HG03103 (cell line): ENCODE results near the gene WDSUB1.

Source experiments
- ATAC-seq: cut with Tn5 transposase; IDR thresholded peaks from one replicate; pipeline ENCODE4 v1.9.1; 2021; ENCODE audit warnings: low read depth; ENCODE audit not compliant: unreplicated experiment

Gene WDSUB1

DNA sequence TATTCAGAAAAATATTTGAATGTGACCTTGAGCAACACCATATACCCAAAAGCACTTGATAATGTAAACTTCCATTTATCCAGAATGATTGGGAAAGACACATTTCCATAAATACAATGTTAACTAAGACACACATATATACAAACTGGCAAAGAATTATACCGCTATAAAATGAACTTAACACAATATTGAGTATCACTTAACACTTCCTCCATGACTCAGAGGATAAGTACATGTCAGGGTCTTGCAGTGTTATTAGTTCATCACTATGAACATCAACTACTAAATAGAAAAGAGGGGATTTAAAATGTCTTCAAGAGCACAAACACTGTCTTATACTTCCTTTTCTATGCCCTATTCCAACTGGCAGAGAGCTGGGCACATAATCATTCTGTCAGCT is 18.6 kb downstream of the WDSUB1 start:
- ATAC-seq, result no peak

DNA sequence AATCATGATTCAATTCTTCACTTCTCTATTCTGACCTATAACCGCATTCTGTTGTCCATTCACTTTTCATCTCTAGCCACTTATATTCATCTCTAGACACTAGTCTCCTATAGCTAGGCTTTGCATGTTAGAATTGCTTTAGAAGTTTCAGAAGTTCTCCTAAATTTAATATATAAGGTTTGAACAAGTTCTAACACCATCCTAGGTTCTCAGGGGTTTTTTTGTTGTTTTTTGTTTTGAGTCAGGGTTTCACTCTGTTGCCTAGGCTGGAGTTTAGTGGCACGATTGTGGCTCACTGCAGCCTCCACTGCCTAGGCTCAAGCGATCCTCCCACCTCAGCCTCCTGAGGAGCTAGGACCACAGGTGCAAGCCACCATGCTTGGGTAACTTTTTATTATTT is 19.9 kb downstream of the WDSUB1 start:
- ATAC-seq, result no peak

DNA sequence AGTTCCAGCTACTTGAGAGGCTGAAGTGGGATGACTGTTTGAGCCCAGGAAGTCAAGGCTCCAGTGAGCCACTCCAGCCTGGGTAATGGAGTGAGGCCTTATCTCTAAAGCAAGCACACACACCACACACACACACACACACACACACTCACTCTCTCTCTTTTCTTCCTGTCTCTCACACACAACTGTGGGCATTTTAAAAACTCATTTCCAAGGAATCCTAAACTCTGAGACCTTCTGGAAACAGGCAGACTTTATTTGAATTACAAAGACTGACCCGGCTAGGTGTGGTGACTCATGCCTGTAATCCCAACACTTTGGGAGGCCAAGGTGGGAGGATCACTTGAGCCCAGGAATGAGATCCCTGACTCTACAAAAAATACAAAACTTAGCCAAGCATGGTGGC is 21.3 kb downstream of the WDSUB1 start:
- no peak for ATAC-seq

DNA sequence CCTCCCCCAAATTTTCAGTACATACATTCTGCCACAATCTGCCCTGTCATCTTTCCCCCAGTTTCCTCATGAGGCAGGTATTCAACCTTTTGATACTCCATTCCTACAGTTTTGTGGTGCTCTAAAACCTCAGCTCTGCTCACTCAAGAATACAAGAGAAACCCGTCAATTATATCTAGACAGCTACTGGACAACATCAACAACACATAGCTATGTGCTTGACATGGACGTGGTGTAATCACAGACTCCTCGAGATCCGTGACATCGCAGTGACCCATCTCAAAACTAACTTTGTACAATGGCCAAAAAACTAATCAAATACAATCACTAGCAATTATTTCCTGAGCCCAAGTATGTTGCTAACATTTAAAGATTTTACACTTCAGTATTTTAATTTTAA is 23.6 kb downstream of the WDSUB1 start:
- ATAC-seq, result no peak

DNA sequence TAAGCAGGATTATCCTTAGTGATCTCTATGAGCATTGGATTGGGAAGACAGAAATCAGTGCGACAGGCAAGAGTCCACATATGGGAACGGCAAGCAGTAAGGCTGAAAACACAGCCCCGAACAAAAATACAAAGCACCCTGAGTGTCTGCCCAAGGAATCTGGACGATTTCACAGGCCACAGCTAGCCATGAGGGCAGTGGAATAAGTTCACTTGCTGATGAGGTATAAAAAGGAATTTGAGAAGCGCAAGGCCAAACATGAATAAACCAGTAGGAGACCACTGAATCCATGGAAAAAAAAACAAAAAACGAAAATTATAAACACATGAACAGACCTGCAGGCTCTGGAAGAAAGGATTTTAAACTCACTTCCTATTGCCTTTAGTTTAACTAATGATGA is 24.3 kb downstream of the WDSUB1 start:
- no peak for ATAC-seq

DNA sequence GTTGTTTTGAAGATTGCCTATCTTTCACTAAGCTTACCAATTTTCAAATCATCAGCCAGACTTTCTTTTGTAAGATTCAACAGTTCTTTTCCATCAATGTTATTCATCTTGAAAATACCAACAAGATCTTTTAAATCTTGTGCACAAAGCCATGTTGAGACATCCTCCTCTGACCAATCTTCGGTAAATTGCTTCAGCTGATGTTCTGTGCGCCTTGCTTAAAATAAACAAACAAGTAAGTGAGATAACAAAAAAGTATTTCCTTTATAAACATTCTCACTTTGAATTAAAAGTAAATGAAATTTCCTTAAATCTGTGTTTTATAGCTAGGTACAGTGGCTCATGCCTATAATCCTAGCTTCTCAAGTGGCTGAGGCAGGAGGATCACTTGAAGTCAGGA is 30.3 kb downstream of the WDSUB1 start:
- no peak for ATAC-seq

DNA sequence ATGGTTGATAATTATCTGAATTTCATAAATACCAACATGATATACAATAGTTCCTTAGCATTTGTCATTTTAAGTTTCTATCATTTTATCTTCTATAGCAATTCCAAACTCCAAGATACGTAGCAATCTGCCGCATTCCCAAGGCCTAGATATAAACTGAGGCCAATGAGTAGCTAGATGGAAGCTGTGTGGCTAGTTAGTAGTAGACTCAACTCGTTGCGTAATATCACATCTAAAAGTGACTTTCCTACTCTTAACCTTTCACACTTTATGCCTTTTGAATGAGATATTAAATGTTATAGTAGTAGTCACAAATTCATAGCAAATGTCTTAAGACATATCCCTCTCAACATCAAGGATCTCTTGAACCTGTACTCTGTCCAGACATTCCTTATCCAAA is 33.6 kb downstream of the WDSUB1 start:
- ATAC-seq, result no peak

DNA sequence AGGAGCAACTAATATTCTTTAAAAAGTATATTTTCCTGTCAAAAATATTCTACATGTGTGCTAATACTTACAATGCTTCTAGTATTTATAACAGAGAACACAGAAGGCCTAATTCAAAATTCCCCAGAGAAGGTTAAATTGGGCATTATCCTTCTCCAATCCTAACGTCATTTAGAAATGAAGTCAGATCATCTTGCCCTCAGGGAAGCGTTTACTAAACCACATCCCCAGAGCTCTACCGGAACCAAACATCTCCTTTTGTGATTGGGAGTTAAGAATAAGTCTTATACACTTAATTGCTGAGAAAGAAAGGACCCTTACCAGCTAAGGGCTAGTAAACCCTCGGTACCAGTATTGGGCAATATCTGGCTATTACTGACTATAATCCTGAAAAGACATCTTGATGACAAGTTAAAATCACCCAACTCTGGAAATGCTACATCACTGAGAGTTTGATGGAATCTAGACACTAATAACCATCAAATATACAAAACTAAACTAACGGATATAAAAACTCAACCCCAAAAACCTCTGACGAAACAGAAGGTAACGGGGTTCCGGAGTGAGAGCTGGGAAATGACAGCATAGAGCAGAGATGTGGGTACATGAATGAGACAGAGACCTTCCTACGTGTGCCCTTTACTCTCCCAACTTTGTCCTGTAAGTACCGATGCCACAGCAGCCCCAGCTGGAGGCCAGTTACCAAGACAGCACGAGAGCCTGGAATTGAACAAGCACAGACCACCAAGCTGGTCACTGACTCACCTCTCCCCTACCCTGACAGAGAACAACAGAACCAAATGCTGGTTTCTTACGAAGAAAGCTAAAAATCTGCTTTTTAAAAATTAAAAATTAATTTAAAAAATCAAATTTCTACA is 35.0 kb downstream of the WDSUB1 start:
- no peak for ATAC-seq

DNA sequence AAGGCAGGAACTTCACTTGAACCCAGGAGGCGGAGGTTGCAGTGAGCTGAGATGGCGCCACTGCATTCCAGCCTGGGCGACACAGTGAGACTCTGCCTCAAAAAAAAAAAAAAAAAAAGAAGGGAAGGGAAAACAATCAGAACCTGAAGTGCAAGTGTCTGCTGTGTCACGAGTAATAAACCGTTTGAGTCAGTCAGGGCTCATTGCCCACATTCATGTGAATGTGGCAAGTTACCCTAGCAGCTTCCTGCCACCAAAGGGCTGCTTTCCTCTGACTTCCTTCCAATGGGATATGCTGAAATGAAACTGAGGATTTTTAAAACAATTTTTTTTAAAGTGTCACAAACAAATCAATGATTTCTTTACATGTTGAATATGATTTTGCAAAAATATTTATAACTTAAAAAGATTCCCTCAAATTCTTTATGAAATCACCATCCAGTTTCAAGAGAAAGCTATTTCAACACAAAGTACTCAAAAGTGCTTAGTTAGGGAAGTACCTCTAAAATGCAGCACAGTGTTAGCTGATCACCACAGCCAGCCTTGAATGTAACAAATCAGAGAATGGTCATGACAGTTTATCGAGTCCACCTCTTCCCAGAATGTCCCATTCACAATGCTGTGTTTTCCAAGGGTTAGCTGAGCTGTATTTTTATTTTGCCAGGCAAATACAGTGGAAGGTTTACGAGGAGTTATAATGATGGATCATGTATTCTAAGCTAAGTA is 36.4 kb downstream of the WDSUB1 start:
- ATAC-seq, result no peak

DNA sequence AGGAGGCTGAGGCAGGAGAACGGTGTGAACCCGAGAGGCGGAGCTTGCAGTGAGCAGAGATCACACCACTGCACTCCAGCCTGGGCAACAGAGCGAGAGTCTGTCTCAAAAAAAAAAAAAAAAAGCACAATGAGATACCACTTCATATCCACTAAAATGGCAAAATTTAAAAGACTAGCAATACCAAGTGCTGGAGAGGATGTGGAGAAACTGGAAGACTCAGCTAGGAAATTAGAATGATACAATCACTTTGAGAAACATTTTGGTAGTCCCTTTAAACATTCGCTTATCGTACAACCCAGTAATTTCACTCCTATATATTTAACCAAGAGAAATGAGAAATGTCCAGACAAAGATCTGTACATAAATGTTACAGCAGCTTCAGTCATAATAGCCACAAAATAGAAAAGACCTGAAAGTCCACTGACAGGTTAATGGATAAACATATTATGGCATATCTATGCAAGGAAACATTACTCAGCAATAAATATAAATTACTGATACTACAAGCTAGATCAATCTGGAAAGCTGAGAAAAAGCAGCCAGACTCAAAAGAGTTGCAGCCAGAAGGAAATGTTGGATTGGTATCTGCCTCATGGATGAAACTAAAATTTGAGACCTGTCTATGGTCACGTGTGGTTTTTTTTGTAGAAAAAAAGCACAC is 40.0 kb downstream of the WDSUB1 start:
- no peak for ATAC-seq

DNA sequence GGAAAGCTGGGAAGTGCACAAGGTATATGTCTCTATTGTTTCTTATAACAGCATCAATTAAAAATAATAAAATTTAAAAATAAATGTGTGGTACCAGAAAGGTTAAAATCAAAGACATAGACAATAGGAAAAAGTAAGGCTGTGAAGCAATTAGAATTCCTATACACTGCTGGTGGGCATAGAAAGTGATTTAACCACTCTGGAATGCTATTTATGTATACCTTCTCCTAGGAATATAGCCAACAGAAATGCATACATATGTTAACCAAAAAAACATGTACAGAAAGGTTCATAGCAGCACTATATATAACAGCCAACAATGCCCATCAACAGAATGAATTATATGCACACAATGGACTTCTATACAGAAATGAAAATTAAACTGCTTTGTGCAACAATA is 43.0 kb downstream of the WDSUB1 start:
- ATAC-seq, result no peak

DNA sequence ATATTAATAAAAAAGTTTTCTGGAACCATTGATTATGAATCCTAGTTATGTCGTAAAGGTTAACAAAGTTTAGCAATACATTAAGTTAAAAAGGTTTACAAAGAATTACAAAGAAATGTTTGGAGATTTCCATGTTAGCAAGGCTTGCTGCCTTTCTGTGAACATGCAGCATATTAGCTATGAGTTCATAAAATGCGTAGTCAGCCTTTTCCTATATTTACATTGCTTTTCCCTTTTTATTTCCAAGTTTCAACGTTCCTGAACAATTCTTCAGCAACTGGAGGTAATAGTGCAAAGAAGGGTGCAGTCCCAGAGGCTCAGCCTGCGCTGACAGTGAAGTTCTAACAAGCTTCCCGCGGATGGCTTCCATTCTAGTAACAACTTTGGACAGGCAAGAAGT is 51.6 kb downstream of the WDSUB1 start:
- no peak for ATAC-seq

DNA sequence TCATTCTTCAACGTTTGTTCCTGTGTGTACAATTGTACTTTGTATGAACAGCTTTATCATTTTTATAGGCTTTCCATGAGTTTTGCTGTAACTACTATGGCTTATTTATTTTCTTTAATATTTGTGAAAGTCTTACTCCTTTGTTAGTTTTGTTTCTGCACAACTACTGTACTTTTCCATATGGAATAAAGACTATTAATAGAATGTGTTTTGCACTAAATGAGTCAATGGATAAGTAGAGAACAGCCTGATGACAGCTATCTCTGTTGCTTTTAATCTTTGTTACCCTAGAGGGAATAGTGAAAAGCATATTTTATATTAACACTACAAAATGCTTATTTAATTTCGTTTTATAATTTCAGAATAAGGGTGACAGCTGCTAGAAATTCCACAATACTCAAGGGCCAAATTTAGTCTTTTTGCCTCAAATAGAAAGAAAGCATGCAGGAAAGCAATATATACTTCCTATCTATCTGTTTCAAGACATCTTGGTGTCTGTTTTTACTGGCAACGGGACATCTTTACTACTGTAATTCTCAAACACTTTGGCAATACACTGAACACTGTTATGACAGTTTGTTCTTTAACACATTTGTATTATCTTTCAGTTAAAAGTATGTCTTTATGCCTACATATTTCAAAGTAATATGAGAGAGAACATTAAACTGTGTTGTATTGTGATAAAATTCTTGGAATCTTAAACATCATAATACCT is 53.9 kb downstream of the WDSUB1 start:
- no peak for ATAC-seq

DNA sequence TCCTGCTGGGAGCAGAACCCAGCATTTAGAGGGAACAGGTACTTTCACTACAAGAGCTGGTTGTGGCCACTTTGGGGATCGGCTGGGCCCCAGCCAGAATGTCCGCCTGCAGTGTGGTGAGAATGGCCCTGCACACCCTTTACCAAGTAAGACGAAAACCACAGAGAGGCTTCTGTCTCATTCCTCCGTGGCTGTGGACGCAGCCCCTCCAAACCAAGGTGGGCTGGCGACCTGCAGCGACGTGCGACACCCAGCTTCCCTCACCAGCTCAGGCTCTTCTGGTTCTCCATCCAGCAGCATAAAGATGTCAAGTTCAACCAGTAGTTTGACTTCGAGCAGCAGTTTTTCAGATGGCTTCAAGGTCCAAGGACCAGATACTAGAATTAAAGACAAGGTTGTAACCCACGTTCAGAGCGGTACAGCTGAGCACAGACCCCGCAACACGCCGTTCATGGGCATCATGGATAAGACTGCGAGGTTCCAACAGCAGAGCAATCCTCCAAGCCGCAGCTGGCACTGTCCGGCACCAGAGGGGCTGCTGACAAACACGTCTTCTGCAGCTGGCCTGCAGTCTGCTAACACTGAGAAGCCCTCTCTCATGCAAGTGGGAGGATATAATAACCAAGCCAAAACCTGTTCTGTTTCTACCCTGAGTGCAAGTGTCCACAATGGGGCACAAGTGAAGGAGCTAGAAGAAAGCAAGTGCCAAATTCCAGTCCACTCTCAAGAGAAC is 56.2 kb downstream of the WDSUB1 start:
- no peak for ATAC-seq

DNA sequence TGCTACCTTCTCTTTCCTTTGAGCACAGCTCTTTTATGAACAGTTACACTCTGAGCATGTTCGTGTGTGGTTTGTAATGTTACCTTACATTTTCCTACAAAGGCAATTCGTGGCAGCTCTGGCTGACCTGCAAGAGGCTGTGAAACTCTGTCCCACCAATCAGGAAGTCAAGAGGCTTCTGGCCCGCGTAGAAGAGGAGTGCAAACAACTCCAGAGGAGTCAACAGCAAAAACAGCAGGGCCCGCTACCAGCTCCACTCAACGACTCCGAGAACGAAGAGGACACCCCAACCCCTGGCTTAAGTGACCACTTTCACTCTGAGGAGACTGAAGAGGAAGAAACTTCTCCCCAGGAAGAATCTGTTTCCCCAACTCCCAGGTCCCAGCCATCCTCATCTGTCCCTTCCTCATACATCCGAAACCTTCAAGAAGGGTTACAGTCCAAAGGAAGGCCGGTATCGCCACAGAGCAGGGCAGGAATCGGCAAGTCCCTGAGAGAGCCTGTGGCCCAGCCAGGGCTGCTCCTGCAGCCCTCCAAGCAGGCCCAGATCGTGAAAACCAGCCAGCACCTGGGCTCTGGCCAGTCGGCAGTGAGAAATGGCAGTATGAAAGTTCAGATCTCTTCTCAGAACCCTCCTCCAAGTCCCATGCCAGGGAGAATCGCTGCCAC is 56.9 kb downstream of the WDSUB1 start:
- ATAC-seq, result no peak

DNA sequence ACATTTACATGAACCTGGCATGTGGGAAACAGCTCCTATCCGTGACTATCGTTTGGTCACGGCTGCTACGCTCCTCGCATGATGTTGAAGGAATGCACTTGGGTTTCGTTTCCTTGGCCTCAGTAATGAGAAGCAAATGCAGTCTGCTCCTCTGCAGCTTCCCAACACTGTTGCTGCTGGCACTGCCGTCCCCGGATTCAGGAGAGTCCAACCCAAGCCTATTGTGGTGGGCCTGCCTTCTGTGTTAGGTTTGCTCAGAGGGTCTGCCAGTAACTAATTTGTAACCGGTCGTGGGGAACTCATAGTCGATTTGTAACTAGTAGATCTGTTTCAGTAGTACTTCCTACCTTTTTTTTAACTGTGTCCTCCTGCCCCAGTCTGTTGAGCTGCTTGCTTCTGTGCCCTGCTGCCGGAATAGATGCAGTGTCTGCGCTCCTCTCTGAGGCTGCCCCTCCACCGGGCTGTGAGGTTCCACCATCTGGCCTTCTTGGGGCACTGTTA is 58.4 kb downstream of the WDSUB1 start:
- ATAC-seq, result no peak

DNA sequence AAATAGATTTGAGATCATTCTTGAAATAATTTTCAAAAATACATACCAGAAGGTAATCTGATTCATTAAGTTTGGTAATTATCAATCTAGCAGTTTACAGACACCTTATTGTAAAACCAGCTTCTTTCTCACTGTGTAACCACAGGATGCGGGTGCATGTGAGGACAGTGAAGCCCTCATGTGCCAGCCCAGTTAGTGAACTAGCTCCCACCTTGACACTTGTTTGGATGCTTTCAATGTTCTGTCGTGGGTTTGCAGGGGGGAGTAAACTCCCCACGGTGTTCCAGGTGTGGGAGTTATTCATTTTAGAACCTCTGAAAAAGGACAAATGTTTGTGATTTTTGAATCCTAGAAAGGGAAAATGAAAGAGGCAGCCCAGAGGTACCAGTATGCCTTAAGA is 59.0 kb downstream of the WDSUB1 start:
- ATAC-seq, result no peak

DNA sequence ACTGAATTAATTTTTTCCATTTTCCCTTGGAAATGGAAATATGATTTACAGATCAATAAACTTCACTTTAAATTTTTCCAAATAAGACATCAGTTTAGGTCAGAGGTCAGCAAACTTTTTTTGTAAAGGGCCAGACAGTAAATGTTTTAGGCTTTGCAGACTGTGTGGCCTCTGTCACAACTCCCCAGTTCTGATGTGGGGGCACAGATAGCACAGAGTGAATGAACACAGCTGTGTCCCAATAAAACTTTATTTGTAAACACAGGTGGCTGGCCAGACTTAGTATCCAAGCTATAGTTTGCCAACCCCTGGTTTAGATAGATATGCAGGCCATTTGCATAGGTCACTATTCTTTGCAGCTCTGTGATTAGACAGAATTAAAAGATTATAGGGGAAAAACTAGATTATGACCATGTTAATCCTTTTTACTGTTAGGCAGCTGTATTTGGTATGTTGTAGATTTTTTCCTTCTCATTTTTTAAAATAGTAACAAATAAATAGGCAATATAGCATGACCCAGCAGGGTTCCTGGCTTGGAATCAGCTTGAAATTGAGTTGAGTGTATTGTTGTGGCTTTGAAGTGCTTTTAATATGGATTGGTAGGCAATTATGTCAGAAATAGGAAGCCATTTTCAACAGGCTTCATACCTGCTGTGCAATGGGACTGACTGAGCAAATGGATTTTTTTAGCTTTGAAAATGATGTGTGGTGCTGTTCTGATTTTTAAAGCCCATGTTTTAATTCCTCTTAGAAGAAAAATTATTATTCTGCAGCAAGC is 59.7 kb downstream of the WDSUB1 start:
- no peak for ATAC-seq

DNA sequence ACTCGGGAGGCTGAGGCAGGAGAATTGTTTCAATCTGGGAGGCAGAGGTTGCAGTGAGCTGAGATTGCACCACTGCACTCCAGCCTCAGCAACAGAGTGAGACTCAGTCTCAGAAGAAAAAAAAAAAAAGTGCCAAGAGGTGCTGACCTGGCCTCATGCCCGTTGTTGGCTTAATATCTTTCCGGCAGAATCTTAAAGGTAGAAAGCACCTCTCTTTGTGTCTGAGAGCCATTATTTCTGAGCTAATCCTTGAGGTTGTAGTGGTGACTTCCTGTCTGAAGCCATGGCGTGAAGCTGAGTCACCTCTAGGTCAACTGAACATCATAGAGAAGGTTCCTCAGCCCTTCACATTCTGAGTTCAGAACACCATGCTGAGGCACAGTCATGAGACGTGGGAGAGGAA is 60.4 kb downstream of the WDSUB1 start:
- peak; percentile 76 for ATAC-seq
